DMS153 treated with DMSO at 0.1 percent for 48 hours (cell line): ENCODE data around the gene CAMK2B.

Experiments
- DNase-seq: peaks from one replicate; lab custom pipeline; 2025; ENCODE audit not compliant: unreplicated experiment; lab: John Stamatoyannopoulos, UW

The CAMK2B gene

DNA sequence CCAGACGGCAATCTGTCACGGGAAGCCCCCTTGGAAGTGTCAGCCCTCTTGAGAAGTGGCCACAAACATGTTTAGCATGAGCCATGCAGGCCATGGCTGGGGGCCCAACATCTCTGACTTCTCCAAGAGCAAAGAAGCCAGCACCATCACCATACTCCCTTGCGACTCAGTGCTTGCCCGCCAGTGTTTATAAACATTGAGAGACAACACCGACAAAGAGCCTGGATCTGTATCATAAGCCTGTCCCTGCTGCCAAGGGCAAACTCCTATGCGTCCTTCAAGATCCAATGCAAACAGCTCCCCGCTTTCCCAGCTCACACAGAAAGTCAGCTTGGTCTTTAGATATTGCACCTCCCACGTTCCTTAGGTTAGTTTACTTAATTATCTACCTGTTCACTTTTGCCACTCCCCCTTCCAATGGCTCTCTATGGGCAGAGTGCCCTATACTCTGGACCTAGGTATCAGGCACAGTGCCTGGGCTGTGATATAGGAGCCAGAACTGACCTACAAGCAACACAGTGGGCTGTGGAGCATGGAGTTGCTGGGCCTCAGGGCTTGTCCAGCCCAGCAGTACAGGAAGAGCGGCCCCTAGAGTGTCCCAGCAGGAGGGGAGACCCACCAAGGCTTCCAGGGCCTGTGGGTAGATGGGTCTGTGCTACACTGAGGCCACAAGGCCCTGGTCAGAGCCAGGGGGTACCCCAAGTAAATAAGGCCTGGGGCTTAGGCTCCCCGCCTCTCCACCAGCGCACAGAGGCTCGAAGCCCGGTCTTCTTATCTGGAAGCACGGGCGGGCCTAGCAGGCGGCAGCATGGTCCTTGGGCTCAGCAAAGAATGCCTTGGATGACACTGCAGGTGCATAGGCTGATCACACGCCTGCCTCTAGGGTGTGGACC lies 37.7 kb downstream of the CAMK2B start:
- no peak for DNase-seq

DNA sequence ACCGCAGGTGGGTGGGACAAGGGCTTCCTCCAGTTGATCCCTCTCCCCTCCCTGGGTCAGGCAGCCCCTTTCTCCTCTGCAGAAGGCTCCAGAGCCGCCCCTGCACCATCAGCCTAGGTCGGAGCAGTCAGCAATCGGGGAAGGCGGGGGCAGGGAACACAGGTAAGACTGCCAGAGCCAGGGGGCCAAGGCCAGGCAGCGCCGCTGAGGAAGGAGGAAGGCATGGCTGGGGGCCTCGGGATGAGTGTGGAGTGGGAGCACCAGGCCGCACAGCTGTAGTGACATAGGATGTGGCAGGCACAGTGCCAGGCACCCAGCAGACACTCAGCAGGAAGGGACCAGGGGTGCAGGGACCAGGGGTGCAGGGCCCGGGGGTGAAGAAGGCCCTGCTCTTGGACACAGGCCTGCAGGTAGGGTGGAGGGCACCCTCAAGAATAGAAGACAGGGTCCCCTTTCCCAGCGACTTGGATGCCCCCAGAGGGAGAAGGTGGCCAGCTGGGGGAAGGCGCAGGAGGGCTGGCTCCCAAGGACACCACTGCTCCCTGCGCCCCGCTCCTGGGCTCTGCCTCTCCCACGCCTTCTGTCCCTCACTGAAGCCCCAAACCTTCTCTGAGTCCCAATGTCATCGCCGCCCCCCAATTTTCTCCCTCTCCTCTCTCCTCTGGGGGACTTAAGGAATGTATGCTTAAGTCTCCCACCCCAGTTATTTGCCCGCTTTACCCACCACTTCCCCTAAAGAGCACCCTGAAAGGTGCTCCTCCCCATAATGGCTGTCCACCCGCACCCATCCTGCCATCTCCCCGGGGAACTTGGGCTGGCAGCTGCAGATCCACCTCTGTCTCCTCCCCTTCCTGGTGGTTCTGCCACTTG lies 38.5 kb downstream of the CAMK2B start:
- no peak for DNase-seq

- no peak for DNase-seq
These were observed 39.2 kb downstream of the CAMK2B start for GRCh38 chr7:44286182-44286617.

DNA sequence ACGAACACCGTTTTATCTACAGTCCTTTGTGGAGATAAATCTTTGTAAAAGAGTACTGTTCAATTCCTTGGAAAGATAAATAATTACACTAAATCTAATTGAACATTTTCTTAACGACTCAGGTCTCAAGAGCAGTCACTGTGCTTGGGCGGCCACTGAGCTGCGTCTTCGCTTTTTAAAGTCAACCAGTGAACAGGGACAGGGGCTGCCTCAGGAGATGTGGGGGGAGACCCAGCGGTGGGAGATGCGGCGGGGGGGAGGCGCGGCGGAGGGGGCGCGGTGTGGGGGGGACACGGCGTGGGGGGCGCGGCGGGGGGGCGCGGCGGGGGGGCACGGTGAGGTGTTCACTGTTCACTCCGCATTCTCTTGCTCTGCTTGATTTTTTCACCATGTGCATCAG lies 39.8 kb downstream of the CAMK2B start:
- DNase-seq, result no peak

GRCh38 chr7:44284881-44285541 lies 40.4 kb downstream of the CAMK2B start:
- no peak for DNase-seq

GRCh38 chr7:44284216-44284615 lies 41.2 kb downstream of the CAMK2B start:
- DNase-seq, result no peak

GRCh38 chr7:44283381-44284211 lies 41.8 kb downstream of the CAMK2B start:
- DNase-seq, result no peak

- DNase-seq, result no peak
These were observed 42.7 kb downstream of the CAMK2B start for GRCh38 chr7:44282601-44283171.

DNA sequence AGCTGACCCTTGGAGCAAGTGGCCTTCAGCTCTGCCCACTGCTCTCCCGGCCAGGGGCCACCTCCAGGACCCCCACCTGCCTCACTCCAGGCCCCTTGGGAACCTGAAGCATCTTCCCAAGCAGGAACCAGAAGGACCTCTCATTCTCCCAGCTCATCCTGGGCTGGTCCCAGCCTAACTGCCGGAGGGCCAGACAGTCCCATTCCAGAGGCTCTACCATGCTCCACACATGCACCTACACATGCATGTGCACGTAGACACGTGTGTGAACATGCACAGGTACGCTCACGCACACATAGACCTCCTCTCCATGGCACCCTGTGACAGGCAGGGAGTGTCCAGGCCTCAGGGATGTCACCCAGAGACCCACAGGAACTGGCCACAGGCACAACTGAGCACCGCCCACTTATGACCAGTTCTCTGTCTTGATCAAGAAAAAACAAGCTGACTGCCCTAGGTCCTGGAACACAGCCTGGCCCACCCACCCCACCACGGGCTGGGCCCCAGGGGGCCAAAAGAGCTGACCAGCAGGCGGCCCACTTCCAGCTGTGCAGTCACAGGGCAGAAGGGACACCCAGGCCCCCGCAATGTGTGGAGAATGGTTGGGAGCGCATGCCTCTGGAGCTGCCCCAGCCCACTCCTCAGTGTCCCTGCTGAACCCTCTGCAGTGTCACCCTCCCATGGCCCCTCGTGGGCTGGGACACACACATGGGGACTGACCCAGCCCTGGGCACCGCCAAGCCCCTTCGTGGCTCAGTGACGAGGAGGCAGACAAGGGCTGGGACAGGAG lies 43.4 kb downstream of the CAMK2B start:
- no peak for DNase-seq

DNA sequence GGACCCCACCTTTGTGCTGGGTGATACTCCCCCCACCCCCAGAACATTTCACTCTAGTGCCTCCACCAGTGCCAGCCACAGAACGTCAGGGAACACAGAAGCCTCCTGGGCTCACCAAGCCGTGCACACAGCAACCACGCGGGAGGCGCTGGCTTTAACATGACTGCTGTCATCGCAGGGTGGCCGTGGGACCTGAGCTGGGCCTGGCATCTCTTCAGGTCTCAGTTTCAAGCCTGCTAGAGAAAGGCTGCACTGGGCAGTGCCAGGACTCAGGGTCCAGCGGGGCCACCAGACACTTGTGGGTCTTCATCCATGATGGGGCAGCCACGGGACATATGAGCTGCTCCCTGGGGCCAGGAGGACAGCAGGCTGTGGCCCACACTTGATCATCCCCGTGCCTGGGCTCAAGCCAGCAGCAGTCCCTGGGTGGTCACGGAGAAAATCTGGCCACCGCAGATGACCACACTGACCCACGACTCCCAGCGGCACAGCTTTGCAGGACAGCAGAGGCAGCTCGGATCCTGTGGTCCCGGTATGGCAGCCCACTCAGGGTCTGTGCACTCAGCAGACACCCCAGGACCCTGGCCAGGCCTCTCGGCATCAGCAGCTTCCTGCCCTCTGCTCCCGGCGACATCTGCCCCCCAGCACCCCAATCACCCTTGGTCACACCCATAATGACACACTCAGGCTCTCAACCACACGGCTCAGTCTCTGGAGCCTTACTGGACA lies 44.2 kb downstream of the CAMK2B start:
- DNase-seq, result no peak

- no peak for DNase-seq
These were observed 44.8 kb downstream of the CAMK2B start for GRCh38 chr7:44280636-44280992.

DNA sequence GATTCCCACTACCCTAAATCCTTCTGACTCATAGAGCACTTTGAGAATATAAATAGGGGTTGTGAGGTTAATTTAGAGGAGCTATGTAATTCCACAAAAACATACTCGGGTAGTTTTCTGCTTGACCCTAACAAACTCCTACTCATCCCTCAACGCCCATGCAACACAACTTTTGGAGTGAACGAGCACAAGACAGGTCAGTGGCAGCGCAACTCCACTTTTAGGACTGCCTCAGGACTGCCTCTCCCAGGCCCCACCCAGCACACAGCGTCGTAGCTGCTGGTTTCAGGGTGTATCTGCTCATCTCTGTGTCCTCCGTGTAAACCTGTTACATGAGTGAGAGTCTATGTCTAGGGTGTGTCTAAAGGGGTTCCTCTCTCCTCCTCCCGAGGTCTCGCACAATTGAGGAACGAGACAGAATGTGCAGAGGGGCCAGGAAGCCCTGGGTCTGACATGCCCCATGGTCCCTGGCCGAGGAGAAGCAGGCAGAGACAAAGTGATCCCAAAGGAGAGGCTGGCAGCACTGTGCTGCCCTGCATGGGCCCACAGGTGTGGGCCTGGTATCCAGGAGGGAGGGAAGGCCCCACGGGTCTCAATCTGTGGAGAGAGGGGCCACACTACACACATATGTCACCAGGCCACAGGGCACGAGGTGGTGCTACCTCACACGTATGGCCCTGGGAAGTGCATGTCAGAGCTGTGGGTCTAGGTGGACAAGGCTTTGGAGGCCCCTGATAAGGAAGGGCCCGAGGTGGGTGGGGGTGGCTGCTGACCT lies 45.5 kb downstream of the CAMK2B start:
- DNase-seq, result no peak

- DNase-seq, result no peak
These were observed 46.1 kb downstream of the CAMK2B start for GRCh38 chr7:44279286-44279685.

- DNase-seq, result no peak
These were observed 46.8 kb downstream of the CAMK2B start for GRCh38 chr7:44278451-44279161.

GRCh38 chr7:44277851-44278250 lies 47.5 kb downstream of the CAMK2B start:
- DNase-seq, result no peak

DNA sequence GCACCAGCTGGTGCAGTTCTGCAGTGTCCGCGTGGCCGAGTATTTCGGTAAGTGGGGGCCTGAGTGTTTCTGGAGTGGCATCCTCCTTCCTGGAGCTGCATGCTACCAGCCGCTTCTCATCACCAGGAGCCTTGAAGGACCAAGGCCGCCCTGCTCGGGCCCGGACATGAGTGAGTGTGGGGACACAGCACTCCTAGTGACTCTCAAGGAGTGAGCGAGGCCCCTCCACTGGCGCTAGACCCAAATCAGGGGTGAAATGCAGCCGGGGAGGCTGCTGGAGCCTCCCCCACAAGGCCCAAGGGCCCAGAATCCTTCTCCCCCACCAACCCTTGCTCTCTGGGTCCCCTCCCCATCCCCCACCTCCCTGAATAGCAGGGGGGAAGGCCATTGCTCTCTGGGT lies 48.0 kb downstream of the CAMK2B start:
- no peak for DNase-seq

DNA sequence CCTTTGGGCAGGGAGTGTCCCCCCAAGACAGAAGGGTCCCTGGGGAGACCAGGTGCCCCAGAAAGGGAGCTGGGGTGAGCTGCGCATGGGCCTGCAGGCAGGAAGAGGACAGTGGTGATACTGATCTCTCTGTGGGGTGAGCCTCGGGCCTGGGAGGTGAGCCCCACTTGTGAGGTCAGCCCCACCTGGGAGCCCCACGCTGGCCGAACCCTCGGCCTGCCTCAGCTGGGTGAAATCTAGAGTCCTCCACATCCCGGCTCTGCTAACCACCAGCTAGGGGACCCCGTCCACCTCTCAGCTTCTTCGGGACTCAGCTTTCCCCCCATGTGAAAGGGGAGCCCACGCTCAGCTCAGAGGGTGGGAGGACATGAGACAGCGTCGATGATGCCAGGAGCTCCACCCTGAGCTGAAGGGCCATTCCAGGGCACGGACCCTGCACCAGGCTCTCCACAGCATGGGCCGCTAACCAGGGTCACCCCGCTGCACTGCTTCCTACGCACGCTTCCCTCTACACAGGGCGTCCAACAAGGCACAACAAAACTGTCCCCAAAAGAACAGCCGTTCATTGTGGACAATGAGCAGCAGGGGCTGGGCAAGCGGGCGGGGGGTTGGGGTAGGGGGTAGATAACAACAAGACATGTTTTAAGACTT lies 48.7 kb downstream of the CAMK2B start:
- no peak for DNase-seq
